8988T (cell line): ENCODE measurements around the gene CRIP1.

Experiments used
- DNase-seq: peaks from one replicate; pipeline ENCODE4 v3.0.0; 2011

CRIP1 gene

DNA sequence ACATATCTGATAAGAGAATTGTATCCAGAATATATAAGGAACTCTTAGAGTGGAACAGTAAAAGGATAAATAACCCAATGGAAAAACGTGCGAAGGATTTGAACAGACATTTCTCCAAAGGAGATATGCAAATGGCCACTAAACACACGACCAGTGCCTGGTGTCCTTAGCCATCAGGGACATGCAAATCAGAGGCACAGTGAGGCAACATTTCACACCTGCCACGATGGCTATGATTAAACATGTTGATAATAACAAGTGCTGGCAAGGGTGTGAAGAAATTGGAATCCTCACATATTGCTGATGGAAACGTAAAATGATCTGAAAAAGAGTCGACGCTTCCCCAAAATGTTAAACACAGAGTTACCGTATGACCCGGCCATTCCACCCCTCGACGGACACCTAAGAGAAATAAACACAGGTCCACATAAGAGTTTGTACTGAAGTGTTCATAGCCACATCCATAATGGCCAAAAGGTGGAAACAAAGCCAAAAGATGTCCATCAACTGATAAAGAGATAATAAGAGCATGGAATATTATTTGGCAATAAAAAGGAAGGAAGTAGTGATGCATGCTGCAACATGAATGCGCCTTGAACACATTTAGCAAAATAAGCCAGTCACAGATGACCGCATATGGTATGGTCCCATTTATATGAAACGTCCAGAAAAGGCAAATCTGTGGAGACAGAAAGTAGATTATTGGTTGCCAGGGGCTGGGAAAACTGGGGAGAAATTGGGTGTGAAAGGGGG is 33.4 kb downstream of the CRIP1 start:
- DNase-seq: no peak

DNA sequence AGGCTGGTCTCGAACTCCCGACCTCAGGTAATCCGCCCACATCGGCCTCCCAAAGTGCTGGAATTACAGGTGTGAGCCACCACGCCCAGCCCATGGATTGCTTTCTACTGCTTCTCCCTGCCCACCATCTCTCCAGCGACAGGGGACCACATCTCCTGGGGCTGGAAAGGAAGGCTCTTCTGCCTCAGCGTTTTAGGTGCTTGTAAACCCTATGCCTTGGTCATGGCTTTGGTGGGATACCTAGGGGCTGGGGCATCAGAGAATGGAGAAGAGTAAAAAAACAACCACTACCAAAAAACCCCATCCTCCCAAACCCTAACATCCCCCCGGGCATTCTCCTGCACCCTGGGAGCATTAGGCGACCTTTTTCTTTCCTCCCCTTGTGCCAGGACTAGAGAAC is 38.6 kb downstream of the CRIP1 start:
- DNase-seq: peak; percentile 37

DNA sequence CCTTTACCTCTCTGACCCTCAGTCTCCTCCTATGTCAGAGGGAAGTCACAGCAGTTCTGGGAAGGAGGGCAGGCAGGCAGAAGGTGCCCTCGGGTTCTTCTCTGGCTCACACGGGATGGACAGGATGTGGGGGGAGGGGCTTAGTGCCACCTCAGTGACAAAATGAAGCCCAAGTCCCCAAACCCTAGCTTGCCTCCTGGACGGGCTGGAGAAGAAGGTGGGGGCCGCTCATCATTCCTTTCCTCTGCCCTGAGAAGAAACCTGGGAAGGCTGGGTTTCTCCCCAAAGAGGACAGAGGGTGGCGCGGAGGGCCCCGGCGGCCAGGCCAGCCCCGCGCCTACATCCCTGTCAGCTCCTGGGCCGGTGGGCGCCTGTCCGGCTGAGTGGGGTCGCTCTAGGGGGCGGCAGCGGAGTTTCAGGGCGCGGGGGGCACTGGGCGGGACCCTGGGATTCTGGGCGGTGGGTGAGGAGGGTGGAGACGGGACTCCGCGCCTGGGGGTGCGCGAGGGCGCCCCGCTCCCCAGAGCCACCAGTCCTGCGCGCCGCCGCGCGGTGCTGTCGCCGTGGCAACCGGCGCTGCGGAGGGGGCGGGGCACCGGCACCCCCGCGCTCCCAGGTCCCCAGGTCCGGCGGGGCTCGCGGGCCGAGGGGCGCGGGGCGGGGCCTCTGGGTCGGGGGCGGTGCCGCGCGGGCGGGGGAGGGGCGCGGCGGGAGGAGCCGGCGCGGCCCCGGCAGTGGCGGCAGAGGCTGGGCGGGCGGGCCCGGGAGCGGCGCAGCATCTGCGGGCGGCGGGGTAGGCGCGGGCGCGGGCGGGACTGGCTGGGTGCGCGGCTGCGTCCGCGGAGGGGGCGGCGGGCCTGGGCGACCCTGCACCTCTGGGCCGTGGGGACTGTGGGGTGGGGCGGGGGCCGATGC is 39.4 kb downstream of the CRIP1 start, which contains the start of gene TMEM121:
TSS of gene TMEM121 (plus strand) at position 723 of the 915 bp plus-strand sequence. CDS start 2,252 bp downstream, outside the sequence.
- peak; percentile 73 for DNase-seq

DNA sequence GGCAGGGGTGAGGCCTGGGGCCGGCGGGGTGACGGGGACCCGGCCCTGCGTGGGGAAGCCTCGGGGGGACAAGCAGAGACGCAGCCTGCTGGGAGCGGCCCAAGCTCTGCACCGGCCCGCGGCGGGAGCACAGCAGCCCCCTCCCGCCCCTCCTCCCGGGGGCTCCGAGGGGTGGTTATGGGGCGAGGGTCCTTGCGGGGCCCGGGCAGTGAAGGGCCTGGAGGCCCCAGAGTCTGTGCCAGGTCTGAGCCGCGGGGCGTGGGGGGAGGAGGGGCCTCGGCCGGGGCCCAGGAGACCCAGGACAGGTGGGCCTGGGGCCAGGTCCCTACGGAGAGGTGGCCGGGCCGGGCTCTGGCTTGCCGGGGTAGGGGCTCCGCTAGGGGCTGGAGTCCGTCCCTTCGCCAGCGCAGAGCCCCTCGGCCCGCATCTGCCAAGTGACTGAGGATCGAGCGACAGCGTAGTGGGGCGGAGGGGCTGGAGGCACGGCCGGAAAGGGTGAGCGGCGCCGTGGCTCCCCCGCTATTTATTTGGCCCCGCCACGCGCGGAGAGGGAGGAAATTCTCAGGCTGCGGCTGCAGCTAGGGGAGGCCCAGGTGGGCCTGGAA is 40.2 kb downstream of the CRIP1 start:
- DNase-seq: peak; percentile 50

DNA sequence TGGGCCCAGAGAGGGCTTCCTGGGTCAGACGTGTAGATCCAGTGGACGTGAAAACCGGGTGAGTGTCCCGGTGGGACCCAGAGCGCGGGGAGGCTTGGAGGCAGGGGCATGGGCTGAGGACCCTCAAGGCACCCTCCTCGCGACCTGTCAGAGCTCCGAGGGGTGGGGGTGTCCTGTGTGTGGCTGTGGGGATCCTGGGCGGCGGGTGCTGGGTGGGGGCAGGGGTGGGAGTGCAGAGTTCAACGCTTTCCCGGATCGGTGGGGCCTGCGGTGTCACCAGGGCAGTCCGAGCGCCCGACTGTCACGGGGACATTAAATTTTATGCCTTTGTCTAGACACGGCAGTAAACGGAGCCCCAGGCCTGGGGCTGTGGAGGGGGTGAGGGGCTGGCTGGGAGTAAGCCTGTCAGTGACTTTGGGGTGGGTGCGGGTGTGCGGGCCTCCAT is 40.7 kb downstream of the CRIP1 start:
- DNase-seq: peak; percentile 44

DNA sequence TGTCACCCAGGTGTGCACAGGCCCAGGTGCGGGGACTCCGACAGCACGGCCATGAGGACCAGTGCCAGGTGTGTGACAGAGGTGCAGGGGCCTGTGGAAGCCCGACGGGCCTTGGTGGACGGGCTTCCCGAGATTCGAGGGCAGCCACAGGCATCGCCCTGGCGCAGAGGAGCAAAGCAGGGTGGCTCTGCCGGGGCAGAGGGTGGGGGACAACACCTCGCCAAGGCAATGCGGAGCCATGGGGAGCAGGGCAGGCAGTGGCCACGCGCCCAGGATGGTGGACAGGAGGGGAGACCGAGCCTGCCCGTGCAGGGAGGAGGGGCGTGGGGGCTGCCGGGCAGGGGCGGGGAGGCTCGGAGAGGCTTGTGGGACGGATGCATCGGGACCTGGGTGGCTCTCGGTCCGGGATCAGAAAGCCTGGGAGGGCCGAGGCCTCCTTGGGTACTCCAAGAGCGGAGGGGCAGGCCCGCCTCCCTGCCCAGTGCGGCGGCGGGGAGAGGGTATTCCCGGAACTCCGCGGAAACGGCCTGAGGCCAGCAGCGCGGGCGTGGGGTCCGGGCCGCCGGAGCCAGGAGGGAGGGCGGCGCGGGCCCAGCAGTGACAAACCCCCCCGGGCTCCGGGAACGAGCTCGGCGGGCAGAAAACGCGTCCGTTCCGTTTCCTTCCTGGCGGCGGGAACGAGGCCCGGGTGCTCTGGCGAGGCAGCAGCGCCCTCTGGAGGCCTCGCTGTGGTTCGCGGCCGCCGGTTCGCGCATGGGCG is 41.3 kb downstream of the CRIP1 start:
- DNase-seq: peak; percentile 100

DNA sequence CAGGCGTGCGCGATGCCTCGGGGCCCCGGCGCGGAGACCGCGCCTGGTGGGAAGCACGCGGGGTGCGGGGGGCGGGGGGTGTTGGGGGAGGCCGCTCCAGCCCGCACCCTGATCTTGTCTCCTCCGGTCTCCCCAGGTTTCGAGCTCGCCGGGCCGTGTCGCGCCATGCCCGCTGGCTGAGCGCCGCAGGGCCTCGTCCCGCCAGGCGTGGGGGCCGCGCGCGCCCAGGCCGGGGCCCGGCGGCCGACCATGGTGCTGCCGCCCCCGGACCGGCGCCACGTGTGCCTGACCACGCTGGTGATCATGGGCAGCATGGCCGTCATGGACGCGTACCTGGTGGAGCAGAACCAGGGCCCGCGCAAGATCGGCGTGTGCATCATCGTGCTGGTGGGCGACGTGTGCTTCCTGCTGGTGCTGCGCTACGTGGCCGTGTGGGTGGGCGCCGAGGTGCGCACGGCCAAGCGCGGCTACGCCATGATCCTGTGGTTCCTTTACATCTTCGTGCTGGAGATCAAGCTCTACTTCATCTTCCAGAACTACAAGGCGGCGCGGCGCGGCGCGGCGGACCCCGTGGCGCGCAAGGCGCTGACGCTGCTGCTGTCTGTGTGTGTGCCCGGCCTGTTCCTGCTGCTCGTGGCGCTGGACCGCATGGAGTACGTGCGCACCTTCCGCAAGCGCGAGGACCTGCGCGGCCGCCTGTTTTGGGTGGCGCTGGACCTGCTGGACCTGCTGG is 42.1 kb downstream of the CRIP1 start:
- no peak for DNase-seq

DNA sequence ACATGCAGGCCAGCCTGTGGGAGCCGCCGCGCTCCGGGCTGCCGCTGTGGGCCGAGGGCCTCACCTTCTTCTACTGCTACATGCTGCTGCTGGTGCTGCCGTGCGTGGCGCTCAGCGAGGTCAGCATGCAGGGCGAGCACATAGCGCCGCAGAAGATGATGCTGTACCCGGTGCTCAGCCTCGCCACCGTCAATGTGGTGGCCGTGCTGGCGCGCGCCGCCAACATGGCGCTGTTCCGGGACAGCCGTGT is 42.6 kb downstream of the CRIP1 start:
- DNase-seq: no peak

DNA sequence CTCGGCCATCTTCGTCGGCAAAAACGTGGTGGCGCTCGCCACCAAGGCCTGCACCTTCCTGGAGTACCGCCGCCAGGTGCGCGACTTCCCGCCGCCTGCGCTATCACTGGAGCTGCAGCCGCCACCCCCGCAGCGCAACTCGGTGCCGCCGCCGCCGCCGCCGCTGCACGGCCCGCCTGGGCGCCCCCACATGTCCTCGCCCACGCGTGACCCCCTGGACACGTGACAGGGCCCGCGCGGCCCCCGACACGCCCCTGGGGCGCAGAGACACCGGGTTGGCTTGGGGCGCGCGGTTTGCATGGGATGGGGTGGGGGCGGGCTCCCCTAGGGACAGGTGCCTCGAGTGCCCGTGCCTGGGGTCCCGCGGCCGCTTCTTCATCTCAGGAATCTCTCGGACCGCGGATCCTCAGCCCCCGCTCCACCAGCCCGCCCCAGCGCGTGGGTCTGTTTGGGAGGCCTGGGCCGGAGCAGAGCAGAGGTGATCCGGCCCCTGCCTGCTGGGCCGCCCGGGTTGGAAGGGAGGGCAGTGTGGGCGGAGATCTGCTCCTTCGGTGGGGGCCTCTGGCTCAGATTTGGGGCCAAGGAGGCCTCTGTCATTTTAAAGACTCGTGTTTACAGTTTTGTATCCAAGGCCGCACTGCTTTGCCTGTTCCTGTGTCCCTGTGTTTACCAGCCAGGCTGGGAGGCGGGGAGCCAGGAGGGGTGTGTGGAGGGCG is 43.0 kb downstream of the CRIP1 start:
- no peak for DNase-seq

DNA sequence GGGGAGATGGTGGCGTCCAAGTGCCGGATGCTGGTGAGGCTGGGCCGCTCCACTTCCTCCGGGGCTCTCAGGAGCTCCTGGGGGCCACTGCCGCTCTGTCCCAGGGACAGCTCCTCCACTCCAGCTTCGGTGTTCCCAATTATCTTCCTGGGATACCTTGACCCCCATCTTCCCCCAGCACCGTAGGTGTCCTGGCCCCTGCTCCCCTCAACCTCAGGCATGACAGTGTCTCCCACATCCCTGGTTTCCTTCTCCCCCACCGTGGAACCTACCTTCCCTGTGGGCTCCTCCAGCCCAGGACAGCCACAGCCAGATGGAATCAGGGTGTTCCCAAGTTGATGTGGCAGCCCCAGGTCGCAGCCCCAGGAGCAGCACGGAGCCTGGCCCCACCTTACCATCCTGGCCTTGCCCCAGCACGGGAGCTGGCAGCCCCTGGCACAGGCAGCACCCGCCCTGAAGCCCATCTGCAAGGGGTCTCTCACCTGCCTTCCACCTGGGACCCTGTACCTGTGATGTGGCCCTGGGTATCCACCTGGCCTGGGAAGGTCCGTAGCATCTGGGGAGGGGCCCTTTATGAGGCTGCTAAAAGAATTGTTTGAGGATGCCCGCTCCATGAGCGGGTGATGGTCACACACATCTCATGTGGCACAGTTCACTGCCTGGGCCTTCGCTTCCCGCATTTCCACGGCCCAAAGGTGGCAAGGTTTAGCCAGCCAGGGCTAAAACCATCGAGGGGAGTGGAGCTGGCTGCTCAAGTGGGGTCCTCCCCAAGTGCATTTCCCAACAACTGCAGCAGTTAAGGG is 43.8 kb downstream of the CRIP1 start:
- no peak for DNase-seq

DNA sequence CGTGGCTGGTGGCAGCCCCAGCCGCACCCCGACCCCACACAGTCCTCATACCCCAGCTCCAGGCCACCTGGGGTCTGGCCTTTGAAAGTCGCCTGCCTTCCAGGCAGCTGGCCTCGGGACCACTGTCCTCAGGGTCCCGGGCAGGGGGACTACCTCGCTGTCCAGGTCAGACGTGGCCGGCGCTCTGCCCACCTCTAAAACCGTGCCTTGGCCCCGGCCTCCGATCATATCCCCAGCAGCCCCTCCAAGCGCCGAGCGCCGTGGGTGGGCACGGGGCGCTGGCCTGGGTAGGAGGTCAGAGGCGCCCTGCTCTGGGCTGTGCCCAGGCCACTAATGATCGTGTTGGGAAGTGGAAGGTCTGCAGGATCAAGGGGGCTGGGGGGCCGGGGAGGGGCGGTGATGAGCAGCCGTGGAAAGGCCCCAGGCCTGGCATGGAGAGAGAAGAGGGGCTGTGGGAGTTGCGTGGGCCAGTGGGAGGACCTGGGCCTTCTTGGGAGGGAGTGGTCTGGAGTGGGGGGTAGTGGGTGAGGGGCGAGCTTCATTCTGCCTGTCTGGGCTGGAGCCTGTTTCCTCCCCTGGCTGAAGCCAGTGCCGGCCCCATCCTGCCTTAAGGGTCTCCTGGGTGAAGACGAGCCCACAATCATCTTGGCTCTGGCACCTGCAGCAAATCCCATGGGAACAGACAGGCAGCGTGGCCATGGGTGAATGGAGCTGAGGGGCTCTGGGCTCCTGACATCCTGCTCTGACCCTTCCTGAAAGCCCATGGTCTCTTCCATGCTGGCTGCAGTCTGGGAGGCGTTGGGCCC is 44.6 kb downstream of the CRIP1 start:
- no peak for DNase-seq

DNA sequence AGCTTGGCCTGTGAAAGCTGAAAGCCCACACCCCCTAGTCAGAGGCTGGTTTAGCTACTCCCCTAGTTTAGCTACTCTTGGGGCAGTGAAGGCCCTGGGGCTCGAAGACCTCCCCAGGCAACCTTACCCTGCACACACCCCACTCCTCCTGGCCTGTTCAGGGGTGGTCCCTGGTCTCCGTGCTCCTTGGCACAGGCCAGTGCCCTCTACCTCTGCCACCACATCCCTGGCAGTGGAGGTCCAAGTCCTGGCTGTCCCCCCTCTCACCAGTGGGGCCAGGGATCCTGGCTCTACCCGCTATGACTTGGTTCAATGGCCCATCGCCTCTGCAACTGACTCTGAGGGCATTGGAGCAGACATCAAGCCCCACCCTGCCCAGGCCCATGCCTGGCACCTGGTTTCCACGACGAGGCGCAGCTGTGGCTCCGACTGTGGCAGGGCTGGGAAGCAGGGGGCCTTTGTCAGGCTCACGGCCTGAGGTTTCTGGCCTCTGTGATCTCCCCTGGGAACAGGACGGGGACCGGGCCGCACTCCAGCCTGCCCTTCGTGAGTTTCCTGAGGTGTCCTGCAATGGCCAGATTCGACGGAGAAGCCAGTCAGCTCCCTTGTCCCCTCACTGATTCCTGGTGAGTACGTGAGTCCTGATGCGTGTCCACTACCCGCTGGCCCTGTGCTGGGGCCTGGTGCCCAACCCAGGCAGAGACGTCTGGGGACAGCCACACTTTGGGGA is 45.4 kb downstream of the CRIP1 start:
- no peak for DNase-seq

DNA sequence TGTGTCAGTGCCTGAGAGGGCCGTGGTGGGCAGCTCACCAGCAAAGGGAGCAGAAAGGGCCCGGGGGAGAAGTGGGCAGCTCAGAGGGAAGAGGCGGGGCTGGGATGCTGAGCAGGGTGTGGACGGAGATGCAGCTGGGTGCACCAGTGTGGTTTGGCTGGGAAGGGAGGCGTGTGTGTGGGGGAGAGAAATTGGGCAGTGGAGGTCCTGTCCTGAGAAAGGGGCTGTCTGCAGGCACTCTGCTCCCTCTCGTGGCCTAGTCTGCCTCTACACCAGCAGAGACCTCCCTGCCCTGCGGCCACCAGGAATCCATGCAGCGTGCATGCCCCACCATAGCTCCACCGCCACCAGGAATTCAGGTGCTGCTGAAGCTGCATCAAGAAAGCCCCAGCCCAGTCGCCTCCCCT is 46.1 kb downstream of the CRIP1 start:
- DNase-seq: peak; percentile 99

DNA sequence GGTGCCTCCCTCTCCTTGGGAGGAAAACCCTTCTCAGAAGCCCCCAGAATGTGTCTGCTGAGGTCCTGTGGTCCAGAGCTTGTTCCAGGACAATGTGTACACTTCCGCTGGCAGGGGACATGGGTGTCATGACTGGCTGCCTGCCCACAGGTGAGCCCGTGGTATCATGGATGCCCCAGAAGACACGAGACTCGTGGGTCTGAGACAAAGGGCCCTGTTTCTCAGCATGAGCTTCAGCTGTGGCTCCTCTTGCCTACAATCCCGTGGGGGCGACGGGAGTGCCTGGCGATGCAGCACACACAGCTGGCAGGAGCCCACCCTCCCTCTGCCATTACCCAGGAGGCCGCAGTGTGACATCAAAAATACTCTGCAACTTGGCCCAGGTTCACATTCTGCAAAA is 46.7 kb downstream of the CRIP1 start:
- DNase-seq: no peak

DNA sequence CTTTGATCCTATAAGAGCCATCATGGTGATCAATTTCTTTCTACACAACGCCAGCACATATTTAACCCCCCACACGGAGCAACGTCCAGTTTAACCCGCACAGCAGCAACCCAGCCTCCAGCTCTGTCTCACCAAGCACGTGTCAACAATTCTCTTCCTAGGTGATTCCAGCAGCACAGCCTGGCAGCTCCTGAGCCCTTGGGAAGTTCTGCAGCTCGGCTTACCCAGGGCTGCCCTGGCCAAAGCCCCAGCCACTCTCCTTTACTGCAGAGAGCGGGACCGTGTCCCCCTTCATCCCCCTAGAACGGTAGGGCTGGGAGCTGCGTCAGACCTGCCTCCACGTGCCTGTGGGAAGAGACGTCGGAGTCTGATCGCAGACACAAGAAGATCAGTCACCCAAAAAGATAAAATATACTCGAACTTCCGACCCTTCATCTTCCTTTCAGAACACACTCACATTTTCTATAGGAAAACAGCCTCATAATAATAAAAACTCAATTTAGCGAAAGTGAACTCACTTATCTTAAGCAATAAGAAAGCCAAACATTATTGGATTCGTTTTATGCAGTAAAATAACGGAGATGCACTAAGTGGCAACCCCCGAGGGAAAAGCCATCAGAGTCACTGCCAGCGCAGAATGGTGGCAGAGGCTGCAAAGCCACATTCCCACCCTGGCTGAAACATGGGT is 47.3 kb downstream of the CRIP1 start:
- no peak for DNase-seq

DNA sequence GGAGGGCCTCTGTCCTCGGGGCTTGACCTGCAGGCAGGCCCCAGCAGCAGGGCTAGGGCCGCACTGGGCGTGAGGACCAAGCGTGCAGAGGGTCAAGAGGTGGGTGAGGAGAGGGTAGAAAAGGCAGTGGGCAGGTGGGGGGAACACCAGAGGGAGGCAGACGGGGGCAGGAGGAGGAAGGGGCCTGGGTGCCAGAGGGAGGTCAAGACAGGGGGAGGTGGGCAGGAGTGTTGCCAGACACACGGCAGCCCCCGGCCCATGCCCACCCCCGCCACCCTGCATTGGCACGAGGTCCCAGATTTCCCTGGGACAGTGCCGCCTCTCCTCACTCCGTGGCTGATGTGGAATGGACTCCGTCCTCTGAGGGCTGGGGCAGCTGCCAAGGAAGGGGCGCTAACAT is 47.9 kb downstream of the CRIP1 start:
- no peak for DNase-seq

DNA sequence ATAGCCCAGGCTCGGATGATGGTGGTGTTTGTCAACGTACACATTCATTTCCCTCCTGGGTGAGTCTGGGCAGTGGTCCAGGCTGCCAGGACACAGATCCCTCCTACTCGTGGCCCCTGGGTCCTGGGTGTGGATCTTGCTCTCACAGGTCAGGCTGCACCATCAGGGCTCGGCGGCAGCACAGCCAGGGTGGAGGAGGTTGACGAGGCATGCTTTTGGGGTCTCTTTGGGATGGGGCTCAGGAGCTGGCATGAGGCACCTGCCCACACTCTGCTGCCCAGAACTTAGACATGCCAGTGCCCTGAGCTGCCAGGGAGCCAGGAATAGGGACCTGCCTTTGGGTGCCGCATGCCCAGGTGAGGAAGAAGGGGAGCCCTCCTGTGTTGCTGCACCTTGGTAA is 49.4 kb downstream of the CRIP1 start:
- DNase-seq: no peak
